Cerebellar nuclear complex (tissue), 1 donor: ENCODE data around the gene DNAJC5G.

Experiments used
- DNase-seq, 2 experiments: peaks; one replicate each; lab custom pipeline; 2025; lab: John Stamatoyannopoulos, UW

Gene DNAJC5G, protein sequence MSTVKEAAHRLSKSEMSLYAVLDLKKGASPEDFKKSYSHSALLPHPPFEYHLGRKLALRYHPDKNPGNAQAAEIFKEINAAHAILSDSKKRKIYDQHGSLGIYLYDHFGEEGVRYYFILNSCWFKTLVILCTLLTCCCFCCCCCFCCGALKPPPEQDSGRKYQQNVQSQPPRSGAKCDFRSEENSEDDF

DNA sequence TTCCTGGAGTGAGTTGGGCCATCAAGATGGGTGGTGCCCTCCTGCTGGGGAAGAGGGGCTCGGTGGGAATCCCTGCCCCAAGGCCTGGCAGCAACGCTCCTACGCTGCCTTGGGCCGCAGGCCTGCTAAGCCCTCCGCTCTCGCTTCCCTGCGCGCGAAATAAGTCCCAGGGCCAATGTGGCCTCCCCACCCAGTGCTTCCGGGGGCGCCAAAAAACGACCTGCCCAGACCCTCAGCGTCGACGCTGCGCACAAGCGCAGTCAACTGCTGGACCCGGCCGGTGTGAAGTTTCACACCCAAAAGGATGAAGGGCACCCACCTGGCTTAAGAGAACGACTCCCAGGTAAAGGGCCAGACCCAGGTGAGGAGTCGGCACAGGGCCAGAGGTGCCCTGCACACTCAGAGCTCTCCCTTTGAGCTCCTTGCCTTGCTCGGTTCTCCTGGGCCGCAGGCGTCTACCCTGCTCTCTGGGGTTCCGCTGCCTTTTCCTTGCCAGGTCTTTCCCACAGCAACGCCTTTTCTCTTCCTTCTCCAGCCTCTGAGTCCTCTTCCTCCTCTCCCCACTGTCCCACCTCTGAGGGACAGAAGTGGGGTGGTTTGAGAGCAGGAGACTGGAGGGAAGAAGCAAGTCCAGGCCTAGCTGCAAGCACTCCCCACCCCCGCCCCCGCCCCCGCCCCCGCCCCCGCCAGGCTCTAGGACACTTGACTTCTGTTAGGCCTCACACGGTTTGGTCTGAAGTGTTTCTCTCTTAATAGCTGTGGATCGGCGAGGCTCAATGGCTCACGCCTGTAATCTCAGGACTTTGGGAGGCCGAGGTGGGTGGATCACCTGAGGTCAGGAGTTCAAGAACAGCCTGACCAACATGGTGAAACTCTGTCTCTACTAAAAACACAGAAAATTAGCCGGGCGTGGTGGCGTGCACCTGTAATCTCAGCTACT is at the start of gene DNAJC5G:
Gene DNAJC5G, plus strand, starts transcription at position 223 of the 940 bp plus-strand sequence. CDS start 1,296 bp downstream, outside the sequence.
- DNase-seq = no peak

DNA sequence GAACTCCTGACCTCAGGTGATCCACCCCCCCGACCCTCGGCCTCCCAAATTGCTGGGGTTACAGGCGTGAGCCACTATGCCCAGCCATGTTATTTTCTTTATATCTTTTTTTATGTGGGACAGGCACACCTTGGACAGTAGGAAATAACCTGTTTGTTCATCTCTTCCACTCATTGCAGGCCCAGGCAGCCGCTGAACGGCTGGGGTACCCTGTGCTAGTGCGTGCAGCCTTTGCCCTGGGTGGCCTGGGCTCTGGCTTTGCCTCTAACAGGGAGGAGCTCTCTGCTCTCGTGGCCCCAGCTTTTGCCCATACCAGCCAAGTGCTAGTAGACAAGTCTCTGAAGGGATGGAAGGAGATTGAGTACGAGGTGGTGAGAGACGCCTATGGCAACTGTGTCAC is 49.7 kb upstream of the DNAJC5G start:
- no peak for DNase-seq

DNA sequence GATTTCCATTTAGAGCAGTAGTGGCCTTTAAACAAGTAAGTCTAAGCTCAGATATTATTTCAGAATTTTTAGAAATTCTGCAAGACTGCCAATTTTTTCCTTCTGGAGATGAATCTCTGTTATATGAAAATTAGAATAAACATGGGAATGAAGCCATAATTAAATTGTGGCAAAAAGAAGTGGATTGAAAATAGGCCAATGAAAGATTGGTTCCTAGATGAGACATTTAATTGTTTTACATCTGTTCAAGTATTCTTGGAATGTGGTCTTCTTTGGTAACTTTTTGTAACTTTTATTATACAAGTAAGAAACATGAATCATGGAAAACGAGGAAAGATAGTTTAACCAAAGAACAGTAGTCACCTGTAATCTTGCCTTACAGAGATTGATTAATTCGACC is 47.7 kb upstream of the DNAJC5G start:
- no peak for DNase-seq

DNA sequence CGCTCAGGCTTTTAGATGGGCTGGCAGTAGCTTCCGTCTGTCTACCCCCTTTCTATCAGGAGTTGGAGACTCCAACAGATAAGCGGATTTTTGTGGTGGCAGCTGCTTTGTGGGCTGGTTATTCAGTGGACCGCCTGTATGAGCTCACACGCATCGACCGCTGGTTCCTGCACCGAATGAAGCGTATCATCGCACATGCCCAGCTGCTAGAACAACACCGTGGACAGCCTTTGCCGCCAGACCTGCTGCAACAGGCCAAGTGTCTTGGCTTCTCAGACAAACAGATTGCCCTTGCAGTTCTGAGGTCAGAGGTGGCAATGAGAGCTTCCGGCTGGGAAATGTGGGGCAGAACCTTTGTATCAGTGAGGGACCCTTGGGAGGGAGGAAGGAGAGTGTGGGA is 43.3 kb upstream of the DNAJC5G start:
- no peak for DNase-seq

DNA sequence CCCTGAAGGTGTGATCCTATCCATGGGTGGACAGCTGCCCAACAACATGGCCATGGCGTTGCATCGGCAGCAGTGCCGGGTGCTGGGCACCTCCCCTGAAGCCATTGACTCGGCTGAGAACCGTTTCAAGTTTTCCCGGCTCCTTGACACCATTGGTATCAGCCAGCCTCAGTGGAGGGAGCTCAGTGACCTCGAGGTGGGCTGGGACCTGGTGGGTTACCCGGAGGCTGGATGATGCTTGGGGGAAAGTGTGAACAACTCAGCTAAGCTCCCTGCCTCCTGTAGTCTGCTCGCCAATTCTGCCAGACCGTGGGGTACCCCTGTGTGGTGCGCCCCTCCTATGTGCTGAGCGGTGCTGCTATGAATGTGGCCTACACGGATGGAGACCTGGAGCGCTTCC is 41.9 kb upstream of the DNAJC5G start:
- no peak for DNase-seq

DNA sequence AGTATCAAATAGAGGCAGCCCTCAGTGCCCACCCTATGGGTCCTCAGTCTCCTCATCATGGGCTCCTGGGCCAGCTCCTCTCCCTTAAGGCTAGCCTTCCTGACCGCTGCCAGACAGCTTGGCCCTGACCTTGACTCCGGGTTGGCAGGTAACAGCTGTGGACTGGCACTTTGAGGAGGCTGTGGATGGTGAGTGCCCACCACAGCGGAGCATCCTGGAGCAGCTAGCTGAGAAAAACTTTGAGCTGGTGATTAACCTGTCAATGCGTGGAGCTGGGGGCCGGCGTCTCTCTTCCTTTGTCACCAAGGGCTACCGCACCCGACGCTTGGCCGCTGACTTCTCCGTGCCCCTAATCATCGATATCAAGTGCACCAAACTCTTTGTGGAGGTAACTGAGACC is 39.1 kb upstream of the DNAJC5G start:
- no peak for DNase-seq

DNA sequence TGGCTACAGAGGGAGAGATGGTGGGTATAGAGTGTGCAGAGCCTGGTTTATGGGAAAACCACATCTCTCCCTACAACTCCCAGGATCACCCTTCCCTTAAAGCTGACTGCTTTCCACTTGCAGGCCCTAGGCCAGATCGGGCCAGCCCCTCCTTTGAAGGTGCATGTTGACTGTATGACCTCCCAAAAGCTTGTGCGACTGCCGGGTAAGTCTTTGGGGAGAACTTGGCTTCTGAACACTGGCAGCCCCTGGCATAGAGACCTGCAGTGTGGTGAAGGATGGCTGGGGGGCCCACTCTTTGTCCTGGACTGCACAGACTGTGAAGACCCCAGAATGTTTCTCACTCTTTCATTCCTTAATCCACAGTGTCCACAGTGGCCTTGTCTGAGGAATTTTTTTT is 38.6 kb upstream of the DNAJC5G start:
- DNase-seq = no peak

DNA sequence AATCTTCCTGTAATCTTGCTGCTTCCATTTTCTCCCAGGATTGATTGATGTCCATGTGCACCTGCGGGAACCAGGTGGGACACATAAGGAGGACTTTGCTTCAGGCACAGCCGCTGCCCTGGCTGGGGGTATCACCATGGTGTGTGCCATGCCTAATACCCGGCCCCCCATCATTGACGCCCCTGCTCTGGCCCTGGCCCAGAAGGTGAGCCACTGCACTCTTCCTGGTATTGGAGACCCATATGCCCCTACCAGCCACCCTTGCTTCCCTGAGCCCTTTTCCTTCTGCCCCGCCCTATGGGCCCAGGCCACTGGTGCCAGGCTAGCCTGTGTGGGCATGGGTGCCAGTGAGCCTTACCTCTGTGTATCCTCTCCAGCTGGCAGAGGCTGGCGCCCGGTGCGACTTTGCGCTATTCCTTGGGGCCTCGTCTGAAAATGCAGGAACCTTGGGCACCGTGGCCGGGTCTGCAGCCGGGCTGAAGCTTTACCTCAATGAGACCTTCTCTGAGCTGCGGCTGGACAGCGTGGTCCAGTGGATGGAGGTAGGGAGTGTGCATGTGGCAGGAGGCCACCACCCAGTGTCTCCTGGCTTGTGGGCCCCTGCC is 37.8 kb upstream of the DNAJC5G start:
- no peak for DNase-seq

DNA sequence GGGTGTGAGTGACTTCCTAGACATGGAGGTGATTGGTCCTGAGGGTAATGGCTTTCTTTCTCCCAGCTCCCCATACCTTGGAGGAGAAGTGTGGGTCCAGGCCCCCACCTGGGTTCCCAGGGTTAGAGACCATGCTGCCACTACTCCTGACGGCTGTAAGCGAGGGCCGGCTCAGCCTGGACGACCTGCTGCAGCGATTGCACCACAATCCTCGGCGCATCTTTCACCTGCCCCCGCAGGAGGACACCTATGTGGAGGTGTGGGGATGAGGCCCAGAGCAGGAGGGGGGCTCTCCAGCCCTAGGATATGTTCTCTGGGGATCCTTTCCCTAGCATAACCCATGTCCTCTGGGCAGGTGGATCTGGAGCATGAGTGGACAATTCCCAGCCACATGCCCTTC is 36.3 kb upstream of the DNAJC5G start:
- DNase-seq = no peak

DNA sequence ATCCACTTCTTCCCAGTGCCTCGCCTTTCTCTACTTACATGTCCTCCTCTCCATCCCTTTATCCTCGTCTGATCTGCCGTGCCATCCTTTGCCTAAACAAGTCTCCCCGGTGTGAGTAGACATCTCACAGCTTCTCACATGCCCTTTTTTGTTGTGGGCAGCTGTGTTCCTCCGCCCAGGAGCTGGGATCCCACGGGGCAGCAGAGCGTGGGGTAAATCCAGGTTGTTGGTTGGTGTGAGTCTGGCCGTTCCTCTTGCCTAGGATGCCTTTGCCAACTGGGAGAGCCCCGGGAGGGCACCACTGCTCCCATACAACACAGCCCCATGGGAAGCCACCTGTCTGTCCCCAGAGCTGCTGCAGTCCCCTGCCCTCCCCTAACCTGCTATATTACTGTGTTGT is 34.8 kb upstream of the DNAJC5G start:
- DNase-seq = no peak

DNA sequence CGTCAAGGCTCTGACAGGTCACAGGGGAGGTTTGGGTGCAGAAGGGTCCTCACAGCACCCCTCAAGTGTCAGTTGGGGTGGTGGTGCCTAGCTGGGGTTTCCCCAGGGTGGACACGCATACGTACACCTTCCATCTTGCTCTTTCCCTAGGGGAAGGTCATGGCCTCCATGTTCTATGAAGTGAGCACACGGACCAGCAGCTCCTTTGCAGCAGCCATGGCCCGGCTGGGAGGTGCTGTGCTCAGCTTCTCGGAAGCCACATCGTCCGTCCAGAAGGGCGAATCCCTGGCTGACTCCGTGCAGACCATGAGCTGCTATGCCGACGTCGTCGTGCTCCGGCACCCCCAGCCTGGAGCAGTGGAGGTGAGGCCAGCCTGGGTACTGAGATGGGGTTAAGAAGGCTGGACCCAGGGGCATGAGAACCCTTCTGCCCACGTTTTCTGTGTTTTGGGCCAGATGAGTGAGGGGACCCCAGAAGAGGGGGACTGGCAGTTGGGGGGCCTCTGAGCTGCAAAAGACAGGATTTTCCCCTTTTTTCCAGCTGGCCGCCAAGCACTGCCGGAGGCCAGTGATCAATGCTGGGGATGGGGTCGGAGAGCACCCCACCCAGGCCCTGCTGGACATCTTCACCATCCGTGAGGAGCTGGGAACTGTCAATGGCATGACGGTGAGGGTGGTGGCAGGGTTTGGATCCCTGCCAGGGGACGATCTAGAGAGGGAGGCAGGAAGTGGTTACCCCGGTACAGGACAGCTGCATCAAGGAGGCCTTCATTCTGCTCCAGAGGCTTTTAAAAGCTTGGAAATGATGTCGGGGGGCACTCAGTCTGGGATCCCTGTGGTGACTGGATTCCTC is 33.2 kb upstream of the DNAJC5G start:
- DNase-seq = no peak

DNA sequence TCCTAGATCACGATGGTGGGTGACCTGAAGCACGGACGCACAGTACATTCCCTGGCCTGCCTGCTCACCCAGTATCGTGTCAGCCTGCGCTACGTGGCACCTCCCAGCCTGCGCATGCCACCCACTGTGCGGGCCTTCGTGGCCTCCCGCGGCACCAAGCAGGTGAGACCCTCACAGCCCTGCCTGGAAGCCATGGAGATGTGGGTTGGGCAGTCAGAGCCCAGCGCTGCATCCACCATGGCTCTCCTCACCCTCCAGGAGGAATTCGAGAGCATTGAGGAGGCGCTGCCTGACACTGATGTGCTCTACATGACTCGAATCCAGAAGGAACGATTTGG is 32.6 kb upstream of the DNAJC5G start:
- no peak for DNase-seq

DNA sequence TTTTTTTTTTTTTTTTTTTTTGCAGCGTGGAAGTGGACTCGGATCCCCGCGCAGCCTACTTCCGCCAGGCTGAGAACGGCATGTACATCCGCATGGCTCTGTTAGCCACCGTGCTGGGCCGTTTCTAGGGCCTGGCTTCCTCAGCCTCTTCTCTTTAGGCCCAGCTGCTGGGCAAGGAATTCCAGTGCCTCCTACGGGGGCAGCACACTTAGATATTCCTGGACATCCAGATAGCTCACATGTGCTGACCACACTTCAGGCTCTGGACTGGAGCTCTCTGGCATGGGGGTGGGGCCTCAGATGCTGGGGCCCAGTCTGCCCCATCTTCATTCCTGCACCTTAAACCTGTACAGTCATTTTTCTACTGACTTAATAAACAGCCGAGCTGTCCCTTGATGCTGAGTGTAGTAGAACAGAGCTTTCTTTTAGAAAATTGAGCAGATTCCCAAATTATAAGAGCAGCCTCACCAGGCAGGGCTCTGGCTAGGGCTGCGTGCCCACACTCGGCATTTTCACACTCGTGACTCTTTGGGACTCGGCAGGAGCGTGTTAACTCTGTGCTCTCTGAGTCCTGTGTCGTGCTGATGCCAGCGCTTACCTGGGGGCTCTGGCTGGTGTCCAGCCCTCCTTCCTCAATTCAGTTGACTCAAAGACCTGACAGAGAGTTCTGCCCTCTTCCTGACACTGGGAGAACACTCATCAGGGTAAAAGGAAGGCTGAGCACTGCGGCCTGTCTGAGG is 31.7 kb upstream of the DNAJC5G start:
- no peak for DNase-seq

DNA sequence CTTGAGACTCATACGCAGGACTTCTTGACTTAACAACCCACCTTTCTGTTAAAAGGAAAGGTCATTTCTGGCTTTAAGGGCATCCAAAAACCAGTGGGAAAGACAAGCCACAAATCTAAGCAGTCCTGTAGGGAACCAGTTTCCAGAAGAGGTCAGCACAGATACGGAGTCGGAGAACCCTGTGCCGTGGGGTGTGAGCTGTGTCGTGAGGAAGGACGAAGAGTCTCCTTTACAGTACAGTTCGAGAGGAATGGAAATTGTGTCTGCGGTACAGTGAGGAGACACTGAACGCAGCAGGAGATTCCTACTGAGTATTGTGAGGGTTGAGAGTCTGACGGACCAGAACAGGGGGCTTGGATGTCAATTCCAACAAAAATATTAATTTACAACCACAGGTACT is 30.1 kb upstream of the DNAJC5G start:
- DNase-seq = no peak

DNA sequence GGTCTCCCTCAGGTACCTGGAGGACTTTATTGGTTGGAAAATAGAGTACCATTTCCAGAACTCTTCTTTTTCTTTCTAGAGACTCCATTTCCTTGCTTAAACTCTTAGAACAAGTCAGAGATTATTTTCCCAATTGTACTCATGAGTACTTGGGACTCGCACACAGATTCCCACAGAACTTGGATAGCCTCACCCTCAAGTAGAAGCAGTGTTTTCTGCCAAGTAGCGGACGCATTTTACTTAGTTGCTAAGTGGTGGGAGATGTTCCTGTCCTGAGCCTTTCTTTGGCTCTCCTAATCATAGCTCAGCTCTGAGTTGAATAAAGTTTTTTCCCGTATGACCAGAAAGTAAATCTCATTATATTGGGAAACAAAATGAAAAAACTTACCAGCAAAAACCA is 29.6 kb upstream of the DNAJC5G start:
- DNase-seq = no peak

DNA sequence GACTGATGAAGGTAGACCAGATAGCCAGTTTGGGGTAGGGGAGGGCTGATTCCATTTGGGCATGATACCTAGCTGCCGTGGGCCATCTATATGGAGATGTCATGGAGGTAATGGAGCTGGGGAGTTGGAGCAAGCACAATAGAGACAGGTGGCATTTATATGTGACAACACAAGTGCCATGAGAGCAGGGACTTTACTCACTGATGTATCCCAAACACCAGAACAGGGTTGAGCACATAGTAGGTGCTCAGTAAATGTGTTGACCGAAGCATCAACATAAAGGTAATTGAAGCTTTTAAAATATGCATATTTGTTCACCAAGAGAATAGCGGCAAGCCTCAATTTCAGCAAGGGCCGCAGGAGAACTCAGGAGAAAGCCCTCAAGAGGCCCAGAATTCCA is 27.3 kb upstream of the DNAJC5G start:
- DNase-seq = no peak

DNA sequence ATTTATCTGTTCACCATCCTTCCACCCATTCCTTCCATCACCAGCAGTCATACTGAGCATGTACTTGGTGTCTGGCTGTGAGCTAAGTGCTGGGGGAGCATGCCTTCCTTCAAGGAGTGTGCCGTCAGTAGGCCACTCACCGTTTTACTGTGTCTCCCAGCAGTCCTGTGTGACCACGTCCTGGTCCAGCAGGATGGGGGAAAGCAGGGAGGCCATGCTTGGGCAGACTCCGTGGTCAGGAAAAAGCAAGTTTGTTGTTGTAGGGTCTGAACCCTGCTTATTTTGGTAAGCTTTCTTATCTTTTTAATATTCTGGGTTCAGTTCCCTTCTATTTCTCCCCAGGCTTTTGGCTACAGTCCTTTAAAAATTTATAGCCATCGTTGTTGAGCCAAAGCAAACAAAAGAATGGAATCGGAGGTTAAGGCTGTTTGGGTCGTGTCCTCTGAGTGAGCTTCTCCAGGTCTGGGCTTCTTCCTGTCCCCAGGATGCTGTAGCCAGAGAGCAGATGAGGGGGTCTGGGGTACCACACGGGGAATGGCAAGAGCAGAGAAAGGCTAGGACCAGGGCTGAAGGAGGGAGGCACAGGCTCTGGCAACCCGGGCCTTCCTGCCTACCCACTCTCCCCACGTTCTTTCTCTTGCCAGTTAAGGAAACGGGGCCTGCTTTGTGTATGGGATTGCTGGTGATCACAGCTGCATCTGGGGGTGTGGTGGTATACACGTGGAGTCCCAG is 25.9 kb upstream of the DNAJC5G start:
- no peak for DNase-seq

DNA sequence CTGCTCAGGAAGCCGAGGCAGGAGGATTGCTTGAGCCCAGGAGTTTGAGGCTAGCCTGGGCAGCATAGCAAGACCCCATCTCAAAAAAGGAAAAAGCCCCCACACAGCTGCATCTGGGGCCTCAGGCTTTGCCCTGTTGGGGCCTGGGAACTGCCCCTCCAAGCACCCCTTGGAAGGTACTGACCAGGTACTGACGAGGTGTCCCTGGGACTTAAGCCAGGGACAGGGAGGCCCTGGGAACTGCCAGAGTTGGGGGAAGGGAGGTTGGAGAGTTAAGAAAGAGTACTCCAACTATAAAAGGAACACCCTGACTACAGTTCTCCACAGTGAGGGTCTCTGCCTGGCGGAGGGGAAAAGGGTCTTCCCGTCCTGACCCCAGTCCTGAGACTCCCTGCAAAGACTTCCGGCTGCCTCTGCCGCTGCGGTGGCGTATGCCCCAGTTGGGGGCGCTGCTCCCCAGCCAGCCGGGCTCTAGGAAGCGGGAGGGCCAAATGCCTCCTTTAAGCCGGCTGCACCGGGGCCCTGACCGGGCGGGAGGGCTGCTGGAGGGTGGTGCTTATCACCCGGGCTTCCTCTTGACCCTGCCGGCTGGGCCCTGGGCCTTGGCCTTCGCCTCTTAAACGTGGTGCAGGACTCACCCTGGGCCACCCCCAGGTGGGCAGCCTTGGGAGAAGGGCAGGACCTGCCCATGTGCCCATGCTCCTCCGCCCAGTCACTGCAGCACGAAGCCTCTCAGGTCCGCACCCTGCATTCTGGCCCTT is 25.2 kb upstream of the DNAJC5G start:
- DNase-seq = no peak

DNA sequence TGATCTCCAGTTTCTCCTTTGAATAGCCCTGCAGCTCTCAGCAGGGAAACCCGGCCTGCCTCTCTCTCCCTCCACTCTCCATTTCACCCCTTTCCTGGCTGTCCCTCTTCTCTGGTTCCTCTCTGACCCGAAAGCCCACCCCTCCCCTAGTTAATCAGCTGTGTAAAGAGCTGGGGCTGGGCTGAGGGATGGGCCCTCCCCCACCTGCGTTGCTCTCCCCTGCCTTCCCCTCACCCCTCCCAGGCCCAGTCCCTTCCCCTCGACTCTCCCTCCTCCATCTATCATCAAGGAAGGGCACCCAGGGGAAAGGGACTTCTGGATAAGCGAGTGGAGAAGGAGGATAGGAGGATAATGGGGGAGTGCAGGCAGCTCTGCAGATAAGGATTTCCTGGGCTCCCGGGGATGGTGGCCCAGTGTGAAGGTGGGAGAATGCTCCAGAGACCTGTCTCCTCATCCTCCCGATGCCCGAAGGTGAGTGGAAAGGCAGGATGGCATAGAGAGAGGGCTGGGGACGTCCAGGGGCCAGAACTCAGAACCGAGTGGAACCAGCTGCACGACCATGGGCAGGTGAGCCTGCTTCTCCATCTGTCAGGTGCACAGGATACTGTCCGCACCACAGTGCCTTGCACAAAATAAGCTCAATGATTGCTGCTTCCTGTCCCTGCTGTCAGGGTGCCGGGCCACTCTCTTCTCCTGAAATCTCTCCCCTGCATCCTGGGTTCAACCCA is 24.4 kb upstream of the DNAJC5G start:
- DNase-seq = no peak
